ENCODE measurements around the gene TTC21A. TPM values are rescaled to one million over a fixed set of nuclear protein-coding genes. Genes with fewer than 3 reads are reported as not detected.

The TTC21A gene
- total and polyA plus RNA-seq, 4 donors: 6.1 to 30.4 (median 11.7) TPM

DNA sequence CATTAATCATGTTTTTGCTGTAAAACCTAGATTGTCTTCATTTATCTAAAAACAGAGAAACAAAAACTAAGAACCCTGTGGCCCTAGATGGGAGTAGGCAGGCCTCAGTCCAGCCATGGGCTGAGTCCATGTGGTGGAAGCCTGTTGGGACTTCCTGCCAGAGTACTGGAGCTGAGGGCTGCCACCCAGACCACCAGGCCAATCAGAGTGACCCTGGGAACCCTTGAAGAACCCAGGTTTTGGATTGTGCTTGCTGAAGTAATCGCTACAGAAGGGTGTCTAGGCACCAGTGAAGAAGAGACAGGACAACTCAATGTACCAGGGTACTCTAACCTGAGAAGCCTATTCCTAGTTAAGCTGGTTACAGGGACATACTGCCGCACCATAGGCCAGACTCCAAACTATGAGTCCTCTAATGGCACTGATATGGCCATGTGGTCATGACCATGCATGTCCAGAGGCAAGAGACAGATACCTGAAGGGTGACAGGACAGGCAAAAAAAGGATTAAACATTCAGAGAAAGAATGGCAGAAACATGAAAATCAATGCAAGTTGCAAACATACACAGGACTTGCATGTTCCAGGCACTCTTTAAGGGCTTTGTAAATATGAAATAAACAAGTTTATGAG lies 33.0 kb downstream of the TTC21A start:
- ATAC-seq (ENCODE audit: insufficient read depth, low FRiP score): no peak
- Histone ChIP-seq H3K4me1 (ENCODE audit: control insufficient read depth in 5 of 5, insufficient read depth in 5 of 5, low read length in 5 of 5) (peaks cover 4 to 51% (median 15%) of the 10 kb centered on the region in 5 donors), H3K9ac (ENCODE audit: insufficient read depth in 1 of 2, low read length in 2 of 2) (no peak overlapping the region), H3K27me3 (ENCODE audit: control insufficient read depth in 3 of 3, insufficient read depth in 3 of 3, low read length in 2 of 3) (no peaks in the 10 kb centered on the region), H3K4me3 (no peak overlapping the region), H3K36me3 (ENCODE audit: control insufficient read depth in 4 of 4, insufficient read depth in 4 of 4, low read length in 4 of 4) (peaks cover 14 to 61% (median 15%) of the 10 kb centered on the region in 4 donors), H3K27ac (ENCODE audit: low read depth in 1 of 2, low read length in 1 of 2) (peak overlapping the region in 1 of 2 donors; percentile 67), H3K9me3 (ENCODE audit: control insufficient read depth in 4 of 4, insufficient read depth in 3 of 4, low read length in 3 of 4) (no peaks in the 10 kb centered on the region)
- TF ChIP-seq, protein P1, sequence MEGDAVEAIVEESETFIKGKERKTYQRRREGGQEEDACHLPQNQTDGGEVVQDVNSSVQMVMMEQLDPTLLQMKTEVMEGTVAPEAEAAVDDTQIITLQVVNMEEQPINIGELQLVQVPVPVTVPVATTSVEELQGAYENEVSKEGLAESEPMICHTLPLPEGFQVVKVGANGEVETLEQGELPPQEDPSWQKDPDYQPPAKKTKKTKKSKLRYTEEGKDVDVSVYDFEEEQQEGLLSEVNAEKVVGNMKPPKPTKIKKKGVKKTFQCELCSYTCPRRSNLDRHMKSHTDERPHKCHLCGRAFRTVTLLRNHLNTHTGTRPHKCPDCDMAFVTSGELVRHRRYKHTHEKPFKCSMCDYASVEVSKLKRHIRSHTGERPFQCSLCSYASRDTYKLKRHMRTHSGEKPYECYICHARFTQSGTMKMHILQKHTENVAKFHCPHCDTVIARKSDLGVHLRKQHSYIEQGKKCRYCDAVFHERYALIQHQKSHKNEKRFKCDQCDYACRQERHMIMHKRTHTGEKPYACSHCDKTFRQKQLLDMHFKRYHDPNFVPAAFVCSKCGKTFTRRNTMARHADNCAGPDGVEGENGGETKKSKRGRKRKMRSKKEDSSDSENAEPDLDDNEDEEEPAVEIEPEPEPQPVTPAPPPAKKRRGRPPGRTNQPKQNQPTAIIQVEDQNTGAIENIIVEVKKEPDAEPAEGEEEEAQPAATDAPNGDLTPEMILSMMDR (IDR thresholded peaks at IDR 0.05; ENCODE audit: control extremely low read depth, extremely low read depth): no peak
- WGBS, 2 donors: 95 to 96% methylated on average over 2 of the region's 2 CpGs
- DNase-seq: no peak

DNA sequence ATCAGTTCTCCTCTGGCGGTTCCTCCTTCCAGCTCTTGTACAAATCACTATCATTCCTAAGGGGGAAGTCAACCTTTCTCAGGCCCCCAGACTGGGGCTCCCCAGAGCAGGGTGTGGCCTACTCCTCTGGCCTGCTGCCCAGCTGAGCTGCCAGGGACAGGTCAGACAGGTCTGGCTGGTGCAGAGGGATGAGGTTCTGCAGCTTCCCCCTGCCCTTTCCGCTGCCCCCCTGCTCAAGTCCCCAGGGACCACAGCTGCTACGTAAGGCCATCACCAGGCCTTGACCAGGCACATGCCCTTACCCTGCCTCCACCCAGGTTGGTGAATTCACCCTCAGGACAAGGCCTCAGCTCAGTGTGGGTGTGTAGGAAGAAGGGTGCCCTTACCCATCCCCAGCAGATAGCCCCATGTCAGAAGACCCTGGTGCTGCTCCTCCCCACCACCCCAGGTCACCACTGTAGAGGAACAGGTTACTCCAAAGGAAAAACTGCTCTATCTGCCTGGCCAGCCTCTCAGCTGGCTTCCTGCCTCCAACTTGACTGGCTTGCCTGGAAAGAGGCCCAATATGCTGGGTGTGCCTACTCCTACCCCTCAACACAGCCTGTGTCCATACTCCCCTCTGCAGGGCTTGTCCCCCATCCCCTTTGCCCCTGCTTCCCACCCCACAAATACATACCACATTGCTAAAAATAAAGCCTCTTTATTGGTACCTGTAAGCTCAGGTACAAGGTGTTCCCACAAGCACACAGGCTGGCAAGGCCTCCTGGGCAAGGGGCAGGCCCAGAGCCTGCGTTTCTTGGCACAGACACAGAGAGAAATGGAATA lies 33.9 kb downstream of the TTC21A start:
- WGBS, 2 donors: 30 to 37% methylated on average over 4 of the region's 4 CpGs
- Histone ChIP-seq H3K4me3 (no peak overlapping the region), H3K36me3 (ENCODE audit: control insufficient read depth in 4 of 4, insufficient read depth in 4 of 4, low read length in 4 of 4) (peaks cover 15 to 67% (median 18%) of the 10 kb centered on the region in 4 donors), H3K4me1 (ENCODE audit: control insufficient read depth in 5 of 5, insufficient read depth in 5 of 5, low read length in 5 of 5) (peaks cover 4 to 52% (median 20%) of the 10 kb centered on the region in 5 donors), H3K27me3 (ENCODE audit: control insufficient read depth in 3 of 3, insufficient read depth in 3 of 3, low read length in 2 of 3) (no peaks in the 10 kb centered on the region), H3K9me3 (ENCODE audit: control insufficient read depth in 4 of 4, insufficient read depth in 3 of 4, low read length in 3 of 4) (no peaks in the 10 kb centered on the region), H3K9ac (ENCODE audit: insufficient read depth in 1 of 2, low read length in 2 of 2) (no peak overlapping the region), H3K27ac (ENCODE audit: low read depth in 1 of 2, low read length in 1 of 2) (peak overlapping the region; percentile 4 to 88)
- ATAC-seq (ENCODE audit: insufficient read depth, low FRiP score) (peak; percentile 46), DNase-seq (peak; percentile 52 to 75 (median 73))
- TF ChIP-seq, protein P1 (IDR thresholded peaks at IDR 0.05; ENCODE audit: control extremely low read depth, extremely low read depth): no peak

DNA sequence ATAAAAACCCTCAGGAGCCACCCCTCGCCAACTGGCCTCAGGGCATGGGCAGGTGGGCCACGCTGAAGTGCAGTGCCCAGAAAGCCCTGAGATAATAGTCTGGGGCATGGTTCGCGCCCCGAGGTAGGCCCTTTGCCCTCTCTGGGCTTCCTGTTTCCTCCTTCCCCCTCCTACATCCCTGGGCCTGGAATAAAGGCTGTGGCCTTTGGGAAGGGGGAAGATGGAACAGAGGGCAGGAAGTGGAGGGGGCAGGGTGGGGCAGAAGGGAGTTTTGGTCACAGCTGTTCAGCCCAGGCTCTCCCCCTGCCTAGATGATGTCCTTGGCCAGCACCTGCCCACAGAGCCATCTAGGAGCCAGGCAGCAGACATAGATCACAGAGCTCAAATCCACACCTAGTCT lies 34.6 kb downstream of the TTC21A start:
- no peak overlapping the region for H3K4me3 ChIP-seq
- DNase-seq (no peak), ATAC-seq (ENCODE audit: insufficient read depth, low FRiP score) (no peak)
- H3K9ac ChIP-seq (ENCODE audit: insufficient read depth in 1 of 2, low read length in 2 of 2): no peak overlapping the region
- H3K36me3 ChIP-seq (ENCODE audit: control insufficient read depth in 4 of 4, insufficient read depth in 4 of 4, low read length in 4 of 4): peaks cover 15 to 66% (median 18%) of the 10 kb centered on the region in 4 donors
- no peaks in the 10 kb centered on the region for H3K27me3 ChIP-seq (ENCODE audit: control insufficient read depth in 3 of 3, insufficient read depth in 3 of 3, low read length in 2 of 3)
- H3K27ac ChIP-seq (ENCODE audit: low read depth in 1 of 2, low read length in 1 of 2): peak overlapping the region in 1 of 2 donors; percentile 82
- 47 to 57% methylated on average over 5 of the region's 5 CpGs for WGBS, 2 donors
- TF ChIP-seq, protein P1 (IDR thresholded peaks at IDR 0.05; ENCODE audit: control extremely low read depth, extremely low read depth): no peak
- H3K9me3 ChIP-seq (ENCODE audit: control insufficient read depth in 4 of 4, insufficient read depth in 3 of 4, low read length in 3 of 4): no peaks in the 10 kb centered on the region
- peaks cover 10 to 52% (median 25%) of the 10 kb centered on the region in 5 donors for H3K4me1 ChIP-seq (ENCODE audit: control insufficient read depth in 5 of 5, insufficient read depth in 5 of 5, low read length in 5 of 5)

Measured in lung (tissue), 12 donors.